GM19193 (cell line): ENCODE results near the gene SEMA3F.
A peak's percentile ranks its signal among the peaks of the same experiment; 100 is the strongest.

Experiments
- POLR2A ChIP-seq: IDR thresholded peaks from 4 replicates; pipeline ENCODE4 v1.6.1; 2011; ENCODE audit not compliant: insufficient read depth, insufficient read length; ENCODE audit errors: extremely low read depth

Gene SEMA3F

DNA sequence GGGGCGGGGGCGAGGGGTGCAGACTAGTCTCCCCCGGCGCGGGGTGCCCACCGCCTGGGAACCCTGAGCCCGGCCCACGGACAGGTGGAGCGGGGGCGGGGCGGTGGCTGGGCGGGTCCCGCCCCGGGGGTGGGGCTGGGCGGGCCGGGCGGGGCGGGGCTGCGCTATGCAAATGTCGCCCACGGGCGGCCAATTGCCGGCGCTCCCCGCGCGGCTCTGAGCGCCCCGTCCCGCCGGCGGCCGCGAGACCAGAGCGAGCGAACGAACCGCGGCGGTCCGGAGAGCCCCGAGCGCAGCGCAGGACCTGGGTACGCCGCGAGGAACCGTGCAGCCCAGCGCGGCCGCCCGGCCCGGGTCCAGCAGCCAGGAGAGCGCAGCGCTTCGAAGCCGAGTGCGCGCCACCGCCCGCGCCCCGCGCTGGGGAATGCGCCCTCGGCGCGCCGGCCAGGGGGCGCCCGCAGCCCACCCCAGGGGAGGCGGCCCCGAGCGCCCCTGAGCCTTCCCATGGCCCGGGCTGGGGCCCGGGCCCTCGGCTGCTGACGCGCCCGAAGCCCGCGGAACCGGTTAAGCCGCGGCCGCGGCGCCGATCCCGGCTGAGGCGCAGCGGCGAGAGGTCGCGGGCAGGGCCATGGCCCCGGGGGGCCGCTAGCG is at the start of gene SEMA3F:
Gene SEMA3F, plus strand, starts transcription at position 485 of the 651 bp plus-strand sequence. CDS start 4,299 bp downstream, outside the sequence.
- no peak for TF ChIP-seq POLR2A

DNA sequence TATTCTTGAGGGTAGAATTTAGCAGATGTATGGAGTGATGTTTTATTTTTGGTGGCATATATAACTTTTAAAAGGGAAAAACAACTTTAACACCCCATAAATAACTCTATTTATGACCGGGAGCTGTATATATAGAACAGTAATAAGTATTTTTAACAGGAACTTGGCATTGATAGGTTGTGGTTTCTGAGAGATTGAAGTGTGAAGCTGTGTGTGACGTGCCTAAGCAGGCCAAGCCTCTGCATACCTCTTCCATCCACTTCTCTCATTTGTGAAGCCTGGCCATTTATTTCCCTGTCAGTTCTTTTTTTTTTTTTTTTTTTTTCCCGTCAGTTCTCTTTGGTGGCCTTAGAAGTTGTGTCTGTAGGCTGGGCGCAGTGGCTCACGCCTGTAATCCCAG is 43.4 kb upstream of the SEMA3F start:
- no peak for TF ChIP-seq POLR2A

DNA sequence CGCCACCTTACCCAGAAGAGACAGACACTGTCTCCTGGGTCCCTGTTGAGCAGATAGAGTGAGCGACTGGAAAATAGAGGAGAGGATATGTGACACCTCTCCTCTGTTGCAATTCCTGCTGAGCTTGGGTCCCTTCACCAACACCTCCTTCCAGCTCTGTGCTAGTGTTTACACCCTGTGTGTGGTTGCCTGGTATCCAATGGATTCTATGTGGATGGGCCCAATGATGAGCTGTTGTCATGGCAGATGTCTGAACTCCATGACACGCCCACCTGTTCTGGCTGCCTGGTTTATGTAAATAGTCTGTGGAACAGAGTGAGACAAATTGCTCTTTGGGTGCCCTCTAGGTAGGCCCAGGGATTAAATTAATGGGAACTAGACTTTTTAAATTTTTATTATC is 42.7 kb upstream of the SEMA3F start:
- no peak for TF ChIP-seq POLR2A

DNA sequence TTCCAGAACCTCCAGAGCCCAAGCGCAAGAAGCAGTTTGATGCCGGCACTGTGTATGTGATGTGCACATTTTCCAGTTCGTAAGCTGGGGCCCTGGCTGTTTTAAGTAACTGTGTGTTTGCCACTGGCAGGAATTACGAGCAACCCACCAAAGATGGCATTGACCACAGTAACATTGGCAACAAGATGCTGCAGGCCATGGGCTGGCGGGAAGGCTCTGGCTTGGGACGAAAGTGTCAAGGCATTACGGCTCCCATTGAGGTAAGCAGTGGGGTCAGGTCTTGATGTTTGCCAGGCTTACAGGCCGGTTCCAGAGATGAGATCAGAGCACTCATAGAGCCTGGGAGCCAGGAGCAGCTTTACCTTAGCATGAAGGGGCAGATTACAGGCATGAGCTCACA is 38.0 kb upstream of the SEMA3F start:
- no peak for TF ChIP-seq POLR2A

DNA sequence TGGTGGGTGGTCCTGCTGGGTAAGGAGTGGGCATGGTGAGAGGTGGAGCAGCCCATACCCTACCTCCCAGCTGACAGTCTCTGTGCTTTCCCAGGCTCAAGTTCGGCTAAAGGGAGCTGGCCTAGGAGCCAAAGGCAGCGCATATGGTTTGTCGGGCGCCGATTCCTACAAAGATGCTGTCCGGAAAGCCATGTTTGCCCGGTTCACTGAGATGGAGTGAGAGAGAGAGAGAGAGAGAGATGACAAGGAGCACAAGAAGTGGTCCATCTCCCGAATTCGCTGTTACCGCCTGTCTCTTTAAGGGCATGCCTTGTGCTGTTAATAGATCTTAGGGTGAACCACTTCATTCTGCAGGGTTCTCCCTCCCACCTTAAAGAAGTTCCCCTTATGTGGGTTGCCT is 36.9 kb upstream of the SEMA3F start:
- TF ChIP-seq POLR2A: no peak

DNA sequence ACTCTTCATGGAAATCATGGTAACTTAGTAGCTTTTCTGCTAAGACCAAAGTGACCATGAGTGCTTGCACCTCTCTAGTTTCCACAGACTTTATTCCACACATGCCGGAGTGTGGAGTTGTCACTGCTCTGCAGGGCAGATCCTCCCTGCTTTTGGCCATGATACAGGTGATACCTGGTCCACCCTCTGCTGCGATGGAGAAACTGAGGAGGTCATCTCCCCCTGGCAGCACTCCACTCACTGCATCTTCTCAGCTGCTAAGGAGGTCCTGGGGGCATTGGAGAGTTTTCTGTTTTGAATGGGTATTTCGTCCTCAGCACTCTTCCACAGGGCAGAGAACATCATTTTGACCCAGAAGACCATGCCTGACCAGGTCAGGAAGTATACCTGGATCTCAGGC is 35.3 kb upstream of the SEMA3F start:
- TF ChIP-seq POLR2A: no peak

DNA sequence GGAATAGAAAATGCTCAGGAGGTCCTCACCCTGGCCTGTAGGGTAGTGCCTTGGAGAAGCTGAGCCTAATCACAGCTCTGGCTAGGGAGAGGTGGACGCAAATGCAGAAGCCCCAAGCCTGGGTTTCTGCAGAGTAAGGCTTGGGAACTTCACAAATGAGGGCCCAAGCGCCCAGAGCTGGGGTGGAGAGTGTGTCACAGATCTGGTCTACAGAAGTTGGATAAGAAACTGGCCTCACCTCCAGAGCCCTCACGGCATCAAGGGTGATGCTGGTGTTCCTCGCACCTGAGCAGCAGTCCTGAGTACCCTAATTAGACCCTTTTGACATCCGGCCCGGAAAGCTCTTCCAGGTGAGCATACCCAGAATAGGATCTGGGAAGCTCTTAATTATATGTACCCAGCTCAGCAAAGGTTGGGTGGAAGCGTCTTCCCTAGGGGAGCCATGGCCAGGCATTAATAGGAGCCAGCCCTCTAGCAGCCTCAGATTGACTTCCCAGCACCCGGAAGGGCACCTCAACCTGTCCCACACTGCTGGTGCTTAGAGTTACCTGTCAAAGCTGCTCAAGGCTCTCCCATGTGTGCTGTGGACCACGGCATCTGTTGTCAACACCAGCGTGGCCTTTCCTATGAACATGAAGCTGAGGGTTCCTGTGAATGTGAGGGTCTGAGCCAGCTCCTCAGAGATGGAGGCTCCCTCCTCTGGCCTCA is 34.6 kb upstream of the SEMA3F start:
- no peak for TF ChIP-seq POLR2A

DNA sequence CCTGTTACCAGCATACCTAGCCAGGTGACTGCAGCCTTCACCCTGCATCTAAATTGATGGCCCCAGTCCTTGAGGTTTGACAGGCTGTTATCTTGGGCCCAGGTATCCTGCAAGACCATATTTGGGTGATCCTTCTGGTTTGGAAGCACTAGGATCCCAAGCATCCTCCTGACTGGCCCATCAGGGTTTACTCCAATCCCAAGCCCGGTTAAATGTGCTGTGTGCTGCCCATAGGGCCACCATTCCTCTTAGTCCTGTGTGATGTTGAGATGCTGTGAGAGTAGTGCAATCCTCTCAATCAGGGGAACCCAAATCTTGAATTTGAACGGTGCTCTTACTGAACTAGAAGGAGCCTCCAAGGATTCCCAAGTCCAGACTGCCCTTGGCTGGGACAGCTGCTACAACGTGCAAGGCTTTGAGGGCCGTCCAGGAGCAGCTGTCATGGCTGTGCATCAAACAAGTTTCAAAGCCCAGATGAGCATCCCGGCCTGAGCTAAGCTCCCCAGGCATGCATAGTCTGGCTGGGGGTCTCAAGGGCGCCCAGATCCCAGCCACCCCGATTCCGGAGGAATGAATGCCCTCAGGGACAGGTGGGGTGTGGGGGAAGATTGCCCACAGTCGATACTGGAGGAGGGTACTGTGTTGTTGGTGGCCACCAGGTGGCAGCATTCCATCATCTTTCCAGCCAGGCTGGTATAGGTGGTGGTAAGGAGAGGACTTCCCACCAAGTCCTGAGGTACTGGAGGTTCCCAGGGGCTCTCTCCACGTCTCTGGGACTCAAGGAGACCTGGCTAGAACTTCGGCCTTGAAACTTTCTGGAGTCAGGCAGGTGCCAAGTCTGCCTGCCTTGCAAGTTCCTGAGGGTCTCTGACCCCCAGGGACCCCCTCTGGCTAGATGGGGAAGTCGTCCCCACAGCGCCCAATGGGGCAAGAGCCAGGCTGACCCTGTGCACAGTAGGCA is 33.8 kb upstream of the SEMA3F start:
- TF ChIP-seq POLR2A: peak; percentile 48

DNA sequence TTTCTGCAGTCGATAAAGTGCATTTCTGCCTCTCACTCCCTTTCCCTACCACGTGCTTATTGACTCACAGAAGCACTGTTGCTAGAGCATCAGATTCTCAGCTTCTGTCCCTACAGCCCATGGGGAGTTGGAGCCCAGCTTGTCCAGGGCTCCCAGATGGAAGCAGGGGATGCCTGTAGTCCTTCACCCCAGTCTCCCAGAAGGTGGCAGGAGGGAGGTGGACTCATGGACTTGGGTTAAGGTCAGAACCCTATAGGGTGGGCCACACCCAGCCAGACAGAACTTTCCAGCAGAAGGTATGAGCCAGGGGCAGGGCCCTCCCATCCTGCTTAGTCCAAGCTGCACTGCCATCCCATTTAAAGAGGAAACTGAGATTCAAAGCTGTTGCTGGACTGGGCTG is 33.1 kb upstream of the SEMA3F start:
- TF ChIP-seq POLR2A: no peak

DNA sequence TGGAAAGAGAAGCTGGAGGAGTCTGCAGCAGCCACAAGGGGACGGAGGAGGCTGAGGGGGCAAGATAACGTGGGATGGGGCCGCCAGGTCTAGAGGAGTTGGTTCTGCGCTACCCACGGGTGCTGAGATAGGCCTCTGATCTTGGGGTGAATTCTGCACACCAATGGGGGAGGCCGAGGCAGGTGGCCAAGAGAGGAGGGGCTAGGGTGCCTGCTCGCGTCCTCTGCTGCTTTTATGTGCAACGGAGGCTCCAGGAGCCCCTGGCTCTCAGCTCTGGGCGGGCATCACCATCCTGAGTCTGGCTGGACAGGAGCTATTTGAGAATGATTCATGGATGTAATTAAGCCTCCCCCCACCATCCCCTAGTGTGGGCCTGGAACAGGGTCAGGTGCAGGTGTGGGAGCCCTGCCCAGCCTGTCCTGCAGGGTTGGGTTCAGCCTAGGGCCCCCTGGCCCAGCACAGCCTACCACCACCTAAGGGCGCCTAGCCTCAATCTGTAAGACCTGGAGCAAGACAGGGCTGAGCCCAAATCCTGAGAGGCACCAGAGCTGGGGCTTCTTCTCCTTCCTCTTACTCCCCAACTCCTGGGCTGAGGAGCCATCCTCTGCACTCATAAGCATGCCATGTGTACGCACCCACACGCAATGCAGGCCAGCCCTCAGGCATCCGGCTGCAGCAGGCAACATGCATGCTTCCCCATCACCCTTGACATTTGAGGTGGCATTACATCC is 32.3 kb upstream of the SEMA3F start:
- no peak for TF ChIP-seq POLR2A

DNA sequence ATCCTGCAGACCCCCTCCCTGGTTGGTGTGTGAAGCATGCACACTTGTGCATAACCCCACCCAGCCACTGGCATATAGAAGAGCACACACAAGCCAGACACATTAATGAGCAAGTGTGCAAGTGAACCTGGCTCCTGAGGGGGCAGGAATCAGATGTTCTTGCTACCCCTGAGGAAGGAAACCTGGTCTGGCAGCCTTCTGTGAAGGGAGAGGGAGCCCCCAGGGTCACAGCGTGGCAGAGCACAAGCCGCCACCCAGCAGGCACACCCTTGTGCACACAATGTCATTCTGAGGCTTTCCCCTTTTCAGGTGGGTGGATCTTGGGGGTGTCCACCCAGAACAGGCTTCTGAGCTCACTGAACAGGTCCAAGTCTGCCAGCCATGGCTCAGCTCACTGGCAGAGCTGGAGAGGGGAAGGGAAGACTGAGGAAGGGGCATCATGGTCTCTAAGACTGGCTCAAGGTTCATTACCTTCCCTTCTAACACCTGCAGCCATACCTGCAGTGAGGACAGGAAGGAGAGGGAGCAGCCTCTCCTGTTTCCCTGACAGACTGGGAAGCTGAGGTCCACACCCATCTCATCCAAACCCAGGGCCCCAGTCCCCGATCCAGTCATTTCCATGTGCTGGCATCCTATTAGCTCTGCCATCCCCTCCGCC is 31.6 kb upstream of the SEMA3F start:
- no peak for TF ChIP-seq POLR2A

DNA sequence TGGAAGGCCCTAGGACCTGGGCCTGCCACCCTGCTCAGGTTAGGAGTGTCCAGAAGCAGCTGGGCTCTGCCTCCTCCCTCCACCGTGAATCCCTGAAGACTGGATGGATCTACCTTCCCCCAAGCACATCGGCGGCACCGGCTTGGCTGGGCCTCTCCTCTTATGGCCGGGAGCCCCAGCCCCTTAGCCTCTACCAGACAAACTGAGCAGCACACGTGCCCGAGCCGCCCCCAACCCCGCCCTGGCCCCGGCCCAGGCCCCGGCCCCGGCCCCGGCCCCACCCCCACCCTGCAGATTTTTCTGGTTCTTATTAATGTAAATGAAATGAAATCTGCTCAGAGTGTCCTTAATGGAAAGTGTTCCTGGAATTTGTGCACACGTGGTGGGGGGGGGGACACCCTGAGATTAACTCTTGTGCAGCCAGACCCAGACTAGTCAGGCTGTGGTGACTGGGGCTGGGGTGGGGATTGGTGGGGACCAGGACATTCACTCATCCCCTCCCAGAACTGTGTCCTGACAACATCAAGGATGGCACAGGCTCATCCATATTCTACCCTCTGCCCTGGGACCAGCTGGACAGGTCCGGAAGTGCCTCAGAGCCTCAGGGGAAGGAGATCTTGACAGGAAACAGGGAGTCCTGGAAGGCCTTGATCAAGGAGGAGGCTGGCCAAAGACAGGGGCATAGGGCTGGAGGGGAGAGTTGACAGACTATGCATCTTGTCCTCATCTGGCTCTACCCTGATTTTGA is 30.9 kb upstream of the SEMA3F start:
- TF ChIP-seq POLR2A: no peak

DNA sequence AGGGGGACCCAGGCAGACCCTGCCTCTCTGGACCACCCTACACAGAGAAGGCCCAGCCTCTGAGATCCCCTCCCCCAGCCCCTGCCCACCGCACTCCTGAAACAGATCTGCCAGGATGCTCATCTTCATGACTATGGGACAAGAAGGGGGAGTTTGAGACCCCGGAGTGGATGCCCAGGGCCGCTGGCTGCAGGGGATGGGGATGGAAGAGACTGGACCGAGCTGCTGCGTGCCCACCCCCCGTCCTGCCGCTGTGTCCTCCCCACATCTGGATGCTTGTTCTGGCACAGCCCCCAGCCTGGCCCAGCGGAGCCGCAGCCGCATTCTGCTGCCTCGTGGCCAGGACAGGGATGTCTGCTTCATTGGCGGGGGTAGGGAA is 30.3 kb upstream of the SEMA3F start:
- no peak for TF ChIP-seq POLR2A

DNA sequence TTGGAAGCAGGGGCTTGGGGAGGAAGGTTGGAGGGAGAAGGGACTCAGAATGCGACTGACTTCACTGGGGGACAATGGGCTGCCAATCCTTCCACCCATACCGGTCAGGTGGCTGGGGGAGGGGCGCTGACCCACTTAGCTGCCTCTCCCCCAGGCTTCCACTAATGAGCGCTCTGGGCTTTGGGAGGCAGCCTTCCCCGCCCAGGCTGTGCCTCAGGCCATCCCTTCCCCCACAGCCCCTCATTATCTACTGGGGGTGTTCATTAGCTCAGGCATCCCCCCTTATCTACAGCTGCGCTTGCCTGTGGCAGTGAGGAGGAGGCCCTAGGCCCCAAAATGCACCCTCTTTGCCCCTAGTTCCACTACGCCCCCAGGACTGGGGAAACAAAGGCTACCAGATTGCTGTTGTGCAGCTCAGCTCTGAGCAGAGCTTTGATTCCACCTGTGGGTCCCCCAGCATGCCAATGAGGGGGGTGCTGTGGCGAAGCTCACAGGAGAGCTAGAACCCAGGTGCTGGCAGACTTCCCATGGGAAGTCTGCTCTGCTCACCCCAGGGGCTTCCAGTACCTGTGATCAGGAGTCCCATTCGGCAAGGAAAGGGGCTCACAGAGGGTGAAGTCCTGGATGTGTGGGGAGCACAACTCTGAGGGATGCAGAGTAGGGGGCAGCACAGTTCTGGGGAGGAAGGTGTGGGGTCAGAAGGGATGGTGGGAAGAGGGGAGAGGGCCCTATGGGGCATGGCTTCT is 29.4 kb upstream of the SEMA3F start:
- TF ChIP-seq POLR2A: no peak
